Breast epithelium (tissue), 4 donors: Measurements from ENCODE around the gene SH2B3. TPM values are rescaled to one million over a fixed set of nuclear protein-coding genes. Genes with fewer than 3 reads are reported as not detected.
A peak's percentile ranks its signal among the peaks of the same experiment; 100 is the strongest.

ENCODE experiments used
- DNase-seq, 2 donors: peaks; one replicate each; pipeline ENCODE4 v3.0.0-alpha.2; 2019; ENCODE audit warnings: low spot score in 2 of 2
- H3K27ac ChIP-seq, 2 donors: fragments of 200-600 bp; sonication (generic) in 1 of 2; one replicate each; pipeline ENCODE4 v1.5.1; 2016 to 2019; ENCODE audit warnings: mild to moderate bottlenecking in 1 of 2
- H3K27me3 ChIP-seq, 2 donors: fragments of 200-600 bp; sonication (generic) in 1 of 2; one replicate each; pipeline versions ENCODE4 v1.5.1 to v1.6.0; 2017 to 2019; ENCODE audit warnings: control low read depth in 1 of 2, mild to moderate bottlenecking in 1 of 2
- H3K36me3 ChIP-seq: fragments of 200-600 bp; one replicate; pipeline ENCODE4 v1.5.1; 2019
- H3K4me1 ChIP-seq, 2 donors: fragments of 200-600 bp; sonication (generic); one replicate each; pipeline ENCODE4 v1.5.1; 2016 to 2019; ENCODE audit warnings: control low read depth in 1 of 2
- H3K4me3 ChIP-seq, 3 donors: fragments of 200-600 bp; sonication (generic); 1 replicate in 2 of 3; 2 replicates in 1 of 3; pipeline ENCODE4 v1.5.1; 2016 to 2019; ENCODE audit warnings: mild to moderate bottlenecking in 3 of 3, moderate library complexity in 2 of 3
- H3K9me3 ChIP-seq, 2 donors: fragments of 200-600 bp; sonication (generic) in 1 of 2; one replicate each; pipeline ENCODE4 v1.5.1; 2016 to 2019; ENCODE audit warnings: control low read depth in 1 of 2
- POLR2A ChIP-seq: fragments of 450-650 bp; IDR thresholded peaks from one replicate; pipeline ENCODE4 v1.6.1; 2016; ENCODE audit warnings: antibody characterized with exemption, mild to moderate bottlenecking, moderate library complexity
- POLR2AphosphoS5 ChIP-seq, 3 donors: sonication (generic); formaldehyde crosslinking; IDR thresholded peaks; one replicate each; pipeline ENCODE4 v1.6.1; 2017; ENCODE audit warnings: antibody characterized with exemption in 3 of 3
- intact Hi-C: fragments of 100-400 bp; cut with DNase I; formaldehyde crosslinking; loops from one replicate; pipeline ENCODE4 v1.15.1; 2023; ENCODE audit warnings: low total_unique reads
- total RNA-seq, 3 donors: library from RNA; depleted of rRNA; stranded (reverse); fragments of >200 nt; gene quantifications; one replicate each; pipeline ENCODE4 v1.1.0, GENCODE V29; 2016
- TF ChIP-seq, protein P1 (sequence below), 3 donors: fragments of 450-650 bp; IDR thresholded peaks; one replicate each; pipeline ENCODE4 v1.5.1; 2016 to 2017; ENCODE audit warnings: antibody characterized with exemption in 3 of 3, mild to moderate bottlenecking in 3 of 3, moderate library complexity in 3 of 3

SH2B3 gene
- total RNA-seq, 3 donors from 2014 or later: 13.9 to 27.4 (median 17.4) TPM

- no peaks in the 10 kb centered on the region for H3K27me3 ChIP-seq
- no peaks in the 10 kb centered on the region for H3K9me3 ChIP-seq
- DNase-seq: no peak
- intact Hi-C loops: no loop called here
- TF ChIP-seq POLR2A: no peak
- TF ChIP-seq POLR2AphosphoS5 (IDR thresholded peaks at IDR 0.05): no peak
- TF ChIP-seq, protein P1, sequence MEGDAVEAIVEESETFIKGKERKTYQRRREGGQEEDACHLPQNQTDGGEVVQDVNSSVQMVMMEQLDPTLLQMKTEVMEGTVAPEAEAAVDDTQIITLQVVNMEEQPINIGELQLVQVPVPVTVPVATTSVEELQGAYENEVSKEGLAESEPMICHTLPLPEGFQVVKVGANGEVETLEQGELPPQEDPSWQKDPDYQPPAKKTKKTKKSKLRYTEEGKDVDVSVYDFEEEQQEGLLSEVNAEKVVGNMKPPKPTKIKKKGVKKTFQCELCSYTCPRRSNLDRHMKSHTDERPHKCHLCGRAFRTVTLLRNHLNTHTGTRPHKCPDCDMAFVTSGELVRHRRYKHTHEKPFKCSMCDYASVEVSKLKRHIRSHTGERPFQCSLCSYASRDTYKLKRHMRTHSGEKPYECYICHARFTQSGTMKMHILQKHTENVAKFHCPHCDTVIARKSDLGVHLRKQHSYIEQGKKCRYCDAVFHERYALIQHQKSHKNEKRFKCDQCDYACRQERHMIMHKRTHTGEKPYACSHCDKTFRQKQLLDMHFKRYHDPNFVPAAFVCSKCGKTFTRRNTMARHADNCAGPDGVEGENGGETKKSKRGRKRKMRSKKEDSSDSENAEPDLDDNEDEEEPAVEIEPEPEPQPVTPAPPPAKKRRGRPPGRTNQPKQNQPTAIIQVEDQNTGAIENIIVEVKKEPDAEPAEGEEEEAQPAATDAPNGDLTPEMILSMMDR (IDR thresholded peaks at IDR 0.05): no peak
- peak overlapping the region; percentile 50 to 71 for H3K27ac ChIP-seq
- H3K36me3 ChIP-seq: no peaks in the 10 kb centered on the region
- H3K4me3 ChIP-seq: no peak overlapping the region
- peaks cover 11 to 19% of the 10 kb centered on the region in 2 donors for H3K4me1 ChIP-seq
Measured at GRCh38 chr12:111412830-111413441, 7.2 kb downstream of the SH2B3 start.

GRCh38 chr12:111413442-111414086 is 7.8 kb downstream of the SH2B3 start:
- Histone ChIP-seq H3K4me3 (no peak overlapping the region), H3K4me1 (peaks cover 11 to 19% of the 10 kb centered on the region in 2 donors), H3K27ac (peak overlapping the region in 1 of 2 donors; percentile 58), H3K9me3 (no peaks in the 10 kb centered on the region), H3K27me3 (no peaks in the 10 kb centered on the region), H3K36me3 (no peaks in the 10 kb centered on the region)
- DNase-seq: no peak
- intact Hi-C loops: no loop called here
- TF ChIP-seq, protein P1 (IDR thresholded peaks at IDR 0.05): no peak

GRCh38 chr12:111414711-111415252 is 9.1 kb downstream of the SH2B3 start:
- intact Hi-C loops: no loop called here
- peaks cover 5 to 19% of the 10 kb centered on the region in 2 donors for H3K4me1 ChIP-seq
- no peak overlapping the region for H3K4me3 ChIP-seq
- TF ChIP-seq POLR2AphosphoS5 (IDR thresholded peaks at IDR 0.05) (no peak), POLR2A (no peak)
- TF ChIP-seq, protein P1 (IDR thresholded peaks at IDR 0.05): no peak
- no peaks in the 10 kb centered on the region for H3K9me3 ChIP-seq
- H3K36me3 ChIP-seq: no peaks in the 10 kb centered on the region
- no peak overlapping the region for H3K27ac ChIP-seq
- H3K27me3 ChIP-seq: no peaks in the 10 kb centered on the region
- no peak for DNase-seq

DNA sequence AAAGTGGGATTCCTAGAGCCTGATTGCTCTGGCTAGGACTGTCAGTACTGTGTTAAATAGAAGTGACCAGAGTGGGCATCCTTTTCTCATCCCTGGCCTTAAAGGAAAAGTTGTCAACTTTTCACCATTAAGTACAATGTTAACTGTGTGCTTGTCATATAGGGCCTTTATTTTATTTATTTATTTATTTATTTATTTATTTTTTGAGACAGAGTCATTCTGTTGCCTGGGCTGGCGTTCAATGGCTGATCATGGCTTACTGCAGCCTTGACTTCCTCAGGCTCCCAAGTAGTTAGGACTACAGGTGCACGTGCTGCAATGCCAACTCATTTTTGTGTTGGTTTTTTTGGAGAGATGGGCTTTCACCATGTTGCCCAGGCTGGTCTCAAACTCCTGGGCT is 11.6 kb downstream of the SH2B3 start:
- TF ChIP-seq POLR2A (no peak), POLR2AphosphoS5 (IDR thresholded peaks at IDR 0.05) (no peak)
- TF ChIP-seq, protein P1 (IDR thresholded peaks at IDR 0.05): no peak
- Histone ChIP-seq H3K4me3 (no peak overlapping the region), H3K36me3 (no peaks in the 10 kb centered on the region), H3K9me3 (no peaks in the 10 kb centered on the region), H3K4me1 (peaks cover 0 to 7% of the 10 kb centered on the region in 2 donors), H3K27ac (no peak overlapping the region), H3K27me3 (no peaks in the 10 kb centered on the region)
- DNase-seq: no peak
- intact Hi-C loops: no loop called here
